HFF-Myc (cell line): ENCODE data around the gene TENT4B.

ENCODE experiments used
- DNase-seq: peaks from one replicate; pipeline ENCODE4 v3.0.0-alpha.2; 2011; ENCODE audit warnings: low read depth; ENCODE audit errors: extremely low read depth
- H3K4me3 ChIP-seq: replicated peaks from 2 replicates; pipeline ENCODE4 v1.5.1; 2011; ENCODE audit warnings: low read depth, mild to moderate bottlenecking, control low read depth, low read length
- CTCF ChIP-seq: IDR thresholded peaks from 2 replicates; pipeline ENCODE4 v1.5.1; 2012; ENCODE audit warnings: mild to moderate bottlenecking, low read depth, low read length, control low read depth; ENCODE audit errors: missing control alignments

Gene TENT4B

GRCh38 chr16:50276801-50277555 lies 123.9 kb downstream of the TENT4B start:
- TF ChIP-seq CTCF, result no peak

GRCh38 chr16:50278251-50278650 lies 125.1 kb downstream of the TENT4B start:
- H3K4me3 ChIP-seq, result no peak overlapping the region
- DNase-seq, result no peak
- no peak for TF ChIP-seq CTCF

More at GRCh38 chr16:50276801-50277555, 123.9 kb downstream of the TENT4B start:
- H3K4me3 ChIP-seq, result no peak overlapping the region
- no peak for DNase-seq

GRCh38 chr16:50279504-50279865 lies 126.4 kb downstream of the TENT4B start:
- H3K4me3 ChIP-seq, result no peak overlapping the region
- DNase-seq, result no peak
- TF ChIP-seq CTCF, result no peak

GRCh38 chr16:50280932-50281331 lies 127.8 kb downstream of the TENT4B start:
- no peak for DNase-seq
- no peak overlapping the region for H3K4me3 ChIP-seq
- no peak for TF ChIP-seq CTCF
